SK-N-SH treated with all-trans-retinoic acid at 6 μM for 48 hours (cell line): ENCODE data around the gene KLF6.

Experiments used
- ATAC-seq: fragments of 200-7000 bp; cut with Tn5 transposase; 3 replicates; pipeline ENCODE4 v1.9.1; 2020; ENCODE audit warnings: mild to moderate bottlenecking, moderate library complexity
- ARNTL ChIP-seq: fragments of 450-650 bp; formaldehyde crosslinking; IDR thresholded peaks from 2 replicates; pipeline ENCODE4 v1.5.0; 2020; ENCODE audit warnings: low read depth, mild to moderate bottlenecking, moderate library complexity, borderline replicate concordance
- BACH2 ChIP-seq: fragments of 250-450 bp; sonication (Bioruptor Pico); IDR thresholded peaks from 2 replicates; pipeline ENCODE4 v1.9.0; 2021; ENCODE audit warnings: mild to moderate bottlenecking, borderline replicate concordance
- CREB5 ChIP-seq: fragments of 250-450 bp; sonication (Bioruptor Pico); IDR thresholded peaks from 2 replicates; pipeline ENCODE4 v1.5.1; 2020; ENCODE audit warnings: low read depth, mild to moderate bottlenecking, moderate library complexity
- CSRNP3 ChIP-seq: fragments of 250-450 bp; sonication (Bioruptor Pico); IDR thresholded peaks from 2 replicates; pipeline ENCODE4 v1.5.1; 2021; ENCODE audit warnings: mild to moderate bottlenecking, moderate library complexity
- ESRRG ChIP-seq: fragments of 250-450 bp; sonication (Bioruptor Pico); IDR thresholded peaks from 2 replicates; pipeline ENCODE4 v1.6.1; 2021; ENCODE audit warnings: mild to moderate bottlenecking
- GLIS3 ChIP-seq: fragments of 250-450 bp; sonication (Bioruptor Pico); IDR thresholded peaks from 2 replicates; pipeline ENCODE4 v1.5.0; 2020; ENCODE audit warnings: mild to moderate bottlenecking, moderate library complexity
- OSR1 ChIP-seq: fragments of 250-450 bp; sonication (Bioruptor Pico); IDR thresholded peaks from 2 replicates; pipeline ENCODE4 v1.8.0; 2022; ENCODE audit warnings: moderate library complexity, mild to moderate bottlenecking, inconsistent platforms
- PATZ1 ChIP-seq: fragments of 250-450 bp; sonication (Bioruptor Pico); IDR thresholded peaks from 2 replicates; pipeline ENCODE4 v1.8.0; 2020; ENCODE audit warnings: mild to moderate bottlenecking, moderate library complexity, borderline replicate concordance
- POU6F1 ChIP-seq: fragments of 250-450 bp; sonication (Bioruptor Pico); IDR thresholded peaks from 2 replicates; pipeline ENCODE4 v1.8.0; 2021; ENCODE audit warnings: low read depth, mild to moderate bottlenecking, moderate library complexity, borderline replicate concordance
- PPARA ChIP-seq: fragments of 250-450 bp; sonication (Bioruptor Pico); IDR thresholded peaks from 2 replicates; pipeline ENCODE4 v1.5.0; 2020; ENCODE audit warnings: mild to moderate bottlenecking, borderline replicate concordance
- RARB ChIP-seq: fragments of 250-450 bp; sonication (Bioruptor Pico); IDR thresholded peaks from 2 replicates; pipeline ENCODE4 v1.8.0; 2021; ENCODE audit warnings: mild to moderate bottlenecking, moderate library complexity
- SNAI2 ChIP-seq: fragments of 250-450 bp; sonication (Bioruptor Pico); IDR thresholded peaks from 2 replicates; pipeline ENCODE4 v1.5.0; 2020; ENCODE audit warnings: mild to moderate bottlenecking, moderate library complexity
- TCF4 ChIP-seq: fragments of 250-450 bp; sonication (Bioruptor Pico); IDR thresholded peaks from 2 replicates; pipeline ENCODE4 v1.8.0; 2021; ENCODE audit warnings: mild to moderate bottlenecking, moderate library complexity, borderline replicate concordance
- TOX ChIP-seq: fragments of 250-450 bp; sonication (Bioruptor Pico); IDR thresholded peaks from 2 replicates; pipeline ENCODE4 v1.8.0; 2021; ENCODE audit warnings: mild to moderate bottlenecking, moderate library complexity, borderline replicate concordance
- TSHZ2 ChIP-seq: fragments of 250-450 bp; sonication (Bioruptor Pico); IDR thresholded peaks from 2 replicates; pipeline ENCODE4 v1.5.0; 2020; ENCODE audit warnings: mild to moderate bottlenecking, moderate library complexity
- ZC3H10 ChIP-seq: fragments of 250-450 bp; sonication (Bioruptor Pico); IDR thresholded peaks from 2 replicates; pipeline ENCODE4 v1.5.1; 2021; ENCODE audit warnings: mild to moderate bottlenecking, moderate library complexity
- ZFP3 ChIP-seq: fragments of 250-450 bp; sonication (Bioruptor Pico); IDR thresholded peaks from 2 replicates; pipeline ENCODE4 v1.5.0; 2020; ENCODE audit warnings: mild to moderate bottlenecking, moderate library complexity
- ZNF565 ChIP-seq: fragments of 450-650 bp; formaldehyde crosslinking; conservative IDR thresholded peaks from 2 replicates; pipeline ENCODE4 v1.5.0; 2020; ENCODE audit warnings: low read depth, mild to moderate bottlenecking, moderate library complexity
- ZNF70 ChIP-seq: fragments of 450-650 bp; formaldehyde crosslinking; IDR thresholded peaks from 2 replicates; pipeline ENCODE4 v1.5.0; 2020; ENCODE audit warnings: mild to moderate bottlenecking, moderate library complexity

Gene KLF6

GRCh38 chr10:3828404-3829155, 43.6 kb upstream of the KLF6 start:
- ATAC-seq: no peak

GRCh38 chr10:3827768-3828403, 42.9 kb upstream of the KLF6 start:
- ATAC-seq: no peak
- TF ChIP-seq ZC3H10 (CRISPR knock-in tag): no peak
- no peak for TF ChIP-seq TCF4 (CRISPR knock-in tag)
- no peak for TF ChIP-seq TSHZ2 (CRISPR knock-in tag)
- no peak for TF ChIP-seq ZNF70
- no peak for TF ChIP-seq ZFP3 (CRISPR knock-in tag)
- TF ChIP-seq GLIS3 (CRISPR knock-in tag): no peak
- no peak for TF ChIP-seq PATZ1
- no peak for TF ChIP-seq BACH2
- TF ChIP-seq OSR1 (CRISPR knock-in tag): no peak
- TF ChIP-seq TOX (CRISPR knock-in tag): no peak
- TF ChIP-seq PPARA (CRISPR knock-in tag): no peak
- no peak for TF ChIP-seq ZNF565
- TF ChIP-seq RARB (CRISPR knock-in tag): no peak
- TF ChIP-seq SNAI2: no peak
- no peak for TF ChIP-seq CREB5
- TF ChIP-seq ESRRG (CRISPR knock-in tag): no peak
- TF ChIP-seq CSRNP3 (CRISPR knock-in tag): no peak
- no peak for TF ChIP-seq ARNTL (CRISPR knock-in tag)

More at GRCh38 chr10:3828404-3829155, 43.6 kb upstream of the KLF6 start:
- TF ChIP-seq RARB (CRISPR knock-in tag) (no peak), SNAI2 (no peak), ESRRG (CRISPR knock-in tag) (no peak), ZNF70 (no peak), BACH2 (no peak), OSR1 (CRISPR knock-in tag) (no peak), PATZ1 (no peak), PPARA (CRISPR knock-in tag) (no peak), ZFP3 (CRISPR knock-in tag) (no peak), GLIS3 (CRISPR knock-in tag) (no peak), POU6F1 (no peak), ZC3H10 (CRISPR knock-in tag) (no peak), ZNF565 (no peak)
